ENCODE measurements around the gene CTAG2. TPM values are rescaled to one million over a fixed set of nuclear protein-coding genes. Genes with fewer than 3 reads are reported as not detected.

Gene CTAG2
- total RNA-seq, result not detected in 2 replicates

DNA sequence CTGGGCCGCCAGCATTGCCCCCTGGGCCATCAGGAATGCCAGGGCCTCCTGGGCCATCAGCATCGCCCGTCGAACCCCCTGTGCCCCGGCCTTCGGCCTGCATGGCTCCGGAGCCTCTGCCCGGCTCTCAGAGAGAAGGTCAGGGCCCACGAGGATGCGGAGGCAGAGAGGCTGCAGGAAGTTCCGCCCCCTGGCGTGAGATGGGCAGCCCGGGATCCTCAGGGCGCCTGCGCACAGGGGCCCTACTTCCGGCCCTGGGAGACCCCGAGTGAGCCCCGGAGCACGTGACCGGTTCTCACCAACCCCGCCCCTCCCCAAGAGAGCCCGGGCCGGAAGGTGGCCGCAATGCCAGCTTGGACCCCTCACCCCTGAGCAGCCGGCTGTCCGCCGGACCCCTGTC, at the start of gene CTAG2:
CTAG2 (minus strand) TSS at position 167 of the 400 bp plus-strand sequence; CDS start at position 103, 64 bp downstream.

DNA sequence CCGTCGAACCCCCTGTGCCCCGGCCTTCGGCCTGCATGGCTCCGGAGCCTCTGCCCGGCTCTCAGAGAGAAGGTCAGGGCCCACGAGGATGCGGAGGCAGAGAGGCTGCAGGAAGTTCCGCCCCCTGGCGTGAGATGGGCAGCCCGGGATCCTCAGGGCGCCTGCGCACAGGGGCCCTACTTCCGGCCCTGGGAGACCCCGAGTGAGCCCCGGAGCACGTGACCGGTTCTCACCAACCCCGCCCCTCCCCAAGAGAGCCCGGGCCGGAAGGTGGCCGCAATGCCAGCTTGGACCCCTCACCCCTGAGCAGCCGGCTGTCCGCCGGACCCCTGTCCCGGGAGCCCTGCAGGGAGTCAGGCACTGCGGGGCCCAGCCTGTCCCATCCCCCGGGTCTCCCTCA, 34.2 kb downstream of the CTAG2 start, which contains the start of gene CTAG1B:
CTAG1B (minus strand) TSS at position 101 of the 400 bp plus-strand sequence; CDS start at position 37, 64 bp downstream.

Other genes starting within 250 kb of the CTAG2 start
- gene DNASE1L1, start 244.3 kb downstream of the CTAG2 start, total RNA-seq, result 28.0 and 31.3 TPM in 2 replicates
- gene TAFAZZIN, start 242.0 kb downstream of the CTAG2 start, total RNA-seq, result 23.0 and 27.3 TPM in 2 replicates
- gene ATP6AP1, start 224.9 kb downstream of the CTAG2 start, total RNA-seq, result 42.0 and 109 TPM in 2 replicates
- 58.1 and 69.8 TPM in 2 replicates for gene GDI1, start 216.4 kb downstream of the CTAG2 start, total RNA-seq
- gene FAM50A, start 209.4 kb downstream of the CTAG2 start, total RNA-seq, result 48.9 and 72.5 TPM in 2 replicates
- 5.1 and 39.3 TPM in 2 replicates for gene PLXNA3, start 195.3 kb downstream of the CTAG2 start, total RNA-seq
- 9.4 and 10.3 TPM in 2 replicates for gene LAGE3, start 174.3 kb downstream of the CTAG2 start, total RNA-seq
- 39.6 and 40.6 TPM in 2 replicates for gene UBL4A, start 167.0 kb downstream of the CTAG2 start, total RNA-seq
- gene SLC10A3, start 162.9 kb downstream of the CTAG2 start, total RNA-seq, result 15.4 and 30.3 TPM in 2 replicates
- gene FAM3A, start 137.3 kb downstream of the CTAG2 start, total RNA-seq, result 24.6 and 35.1 TPM in 2 replicates
- 22.9 and 50.0 TPM in 2 replicates for gene G6PD, start 106.7 kb downstream of the CTAG2 start, total RNA-seq
- gene IKBKG, start 106.0 kb downstream of the CTAG2 start, total RNA-seq, result 8.5 and 8.9 TPM in 2 replicates
- gene CTAG1A, start 68.4 kb downstream of the CTAG2 start, total RNA-seq, result not detected in 2 replicates
- gene CTAG1B, start 34.3 kb downstream of the CTAG2 start, total RNA-seq, result not detected in 2 replicates
- gene GAB3, start 97.5 kb upstream of the CTAG2 start, total RNA-seq, result under 0.01 TPM in 2 replicates
- gene DKC1, start 109.3 kb upstream of the CTAG2 start, total RNA-seq, result 101 and 106 TPM in 2 replicates
- gene MPP1, start 151.9 kb upstream of the CTAG2 start, total RNA-seq, result 0.34 and 4.3 TPM in 2 replicates
- gene SMIM9, start 181.1 kb upstream of the CTAG2 start, total RNA-seq, result not detected in 2 replicates
- gene F8A1, start 232.8 kb upstream of the CTAG2 start, total RNA-seq, result 1.4 and 3.1 TPM in 2 replicates